Hepatic stellate cell (primary cell): ENCODE measurements around the gene OR10A5.
"Not testable (repeated sequence)": the region's sequence is repeated elsewhere in the genome, so short reads cannot be mapped to it uniquely, and the experiment has no call there.

Experiments
- DNase-seq: peaks from one replicate; pipeline ENCODE4 v3.0.0; 2011; ENCODE audit warnings: low spot score

OR10A5 gene, protein sequence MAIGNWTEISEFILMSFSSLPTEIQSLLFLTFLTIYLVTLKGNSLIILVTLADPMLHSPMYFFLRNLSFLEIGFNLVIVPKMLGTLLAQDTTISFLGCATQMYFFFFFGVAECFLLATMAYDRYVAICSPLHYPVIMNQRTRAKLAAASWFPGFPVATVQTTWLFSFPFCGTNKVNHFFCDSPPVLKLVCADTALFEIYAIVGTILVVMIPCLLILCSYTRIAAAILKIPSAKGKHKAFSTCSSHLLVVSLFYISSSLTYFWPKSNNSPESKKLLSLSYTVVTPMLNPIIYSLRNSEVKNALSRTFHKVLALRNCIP

DNA sequence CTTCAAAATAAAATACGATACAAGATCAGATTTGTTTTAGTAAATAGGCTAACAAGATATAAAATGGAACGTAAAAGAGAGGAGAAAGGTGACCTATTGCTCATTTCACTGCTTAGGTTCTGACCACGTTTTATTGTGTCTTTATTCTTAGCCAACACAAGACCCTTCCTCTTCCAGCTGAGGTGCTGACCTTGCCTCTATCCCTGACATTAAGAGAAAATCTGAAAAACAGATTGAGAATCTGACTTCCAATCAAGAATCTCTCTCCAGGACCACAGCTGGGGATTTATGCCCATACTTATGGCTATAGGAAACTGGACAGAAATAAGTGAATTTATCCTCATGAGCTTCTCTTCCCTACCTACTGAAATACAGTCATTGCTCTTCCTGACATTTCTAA, at the start of gene OR10A5:
Gene OR10A5 (plus strand): TSS at position 301 of the 400 bp plus-strand sequence. CDS start 0 bp downstream, at position 301.
- no peak for DNase-seq

DNA sequence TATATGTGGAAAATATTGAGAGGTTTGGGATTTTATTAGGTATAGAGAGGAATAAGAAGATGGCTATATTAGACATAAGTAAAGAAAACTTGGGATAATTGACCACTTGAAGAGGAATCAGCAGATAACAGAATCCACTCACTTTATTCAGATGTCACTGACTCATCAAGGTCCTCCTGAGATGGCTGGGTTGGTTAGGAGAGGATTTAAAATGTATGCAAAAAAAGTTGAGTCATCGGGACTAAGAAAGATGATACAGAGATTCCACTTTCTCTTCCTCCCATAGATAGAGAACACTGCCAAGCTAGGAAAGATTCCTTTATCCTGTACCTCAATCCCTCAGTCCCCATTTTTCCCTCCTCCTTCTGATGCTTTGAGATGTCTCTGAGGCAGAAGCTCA, 46.1 kb upstream of the OR10A5 start, which contains the start of gene OR6A2:
Gene OR6A2 (minus strand): TSS at position 288 of the 400 bp plus-strand sequence. CDS start 3,981 bp downstream, outside the sequence.
- DNase-seq = no peak

DNA sequence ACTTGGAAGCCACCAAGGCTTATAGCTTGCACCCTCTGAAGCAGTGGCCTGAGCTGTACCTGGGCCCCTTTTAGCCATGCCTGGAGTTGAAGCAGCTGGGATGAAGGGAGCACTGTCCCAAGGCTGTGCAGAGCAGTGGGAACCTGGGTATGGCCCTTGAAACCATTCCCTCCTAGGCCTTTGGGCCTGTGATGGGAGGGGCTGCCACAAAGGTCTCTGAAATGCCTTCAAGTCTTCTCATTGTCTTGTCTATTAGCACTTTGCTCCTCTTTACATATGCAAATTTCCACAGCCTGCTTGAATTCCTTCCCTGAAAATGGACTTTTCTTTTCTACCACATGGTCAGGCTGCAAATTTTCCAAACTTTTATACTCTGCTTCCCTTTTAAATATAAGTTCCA, 44.4 kb upstream of the OR10A5 start:
- DNase-seq = not testable (repeated sequence)

DNA sequence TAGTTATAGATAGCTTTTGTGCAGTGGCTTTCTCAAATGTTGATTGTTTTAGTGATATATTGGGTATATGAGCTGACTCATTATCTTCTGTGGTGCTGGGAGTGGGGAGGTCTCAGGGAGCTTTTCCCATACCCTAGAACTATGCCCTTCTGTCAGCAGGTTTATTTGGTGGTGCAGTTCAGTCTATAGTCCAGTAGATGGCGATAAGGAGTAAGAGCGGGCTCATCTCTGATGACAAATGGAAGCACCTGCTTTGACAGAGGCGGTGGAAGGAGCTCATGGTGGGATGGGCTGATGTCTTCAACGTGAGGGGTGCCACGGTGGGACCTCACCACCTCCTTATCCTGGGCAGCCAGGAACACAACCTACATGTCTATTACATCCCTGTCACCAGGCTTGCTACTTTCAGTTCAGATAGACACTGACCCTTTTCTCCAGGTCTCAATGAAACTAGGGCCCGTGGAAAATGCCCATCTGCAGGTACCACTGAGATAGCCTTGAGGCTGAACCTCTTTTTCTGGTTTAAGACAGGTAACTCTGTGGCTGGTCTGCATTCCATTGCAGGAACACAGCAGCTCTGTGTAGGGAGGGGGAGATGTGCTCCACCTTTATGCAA, 33.0 kb upstream of the OR10A5 start:
- peak; percentile 36 for DNase-seq

DNA sequence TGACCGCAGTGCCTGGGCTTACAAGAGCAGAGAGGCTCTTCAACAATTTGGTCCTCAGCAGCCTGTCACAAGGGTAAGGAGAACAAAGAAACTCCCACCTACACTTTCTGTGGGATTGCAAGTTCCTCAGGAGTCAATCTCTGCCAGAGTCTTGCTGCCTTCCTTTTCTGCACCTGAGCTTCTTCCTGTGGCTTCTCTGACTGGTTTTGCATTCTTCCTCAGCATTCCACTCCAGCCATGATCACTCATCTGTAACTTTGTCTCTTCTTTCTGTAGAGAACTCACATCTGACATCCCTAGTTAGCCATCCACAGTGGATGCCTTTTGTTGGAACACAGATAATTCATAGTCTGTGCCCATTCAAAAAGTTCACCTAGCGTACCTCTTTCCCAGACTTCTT, 31.8 kb upstream of the OR10A5 start:
- DNase-seq = no peak

DNA sequence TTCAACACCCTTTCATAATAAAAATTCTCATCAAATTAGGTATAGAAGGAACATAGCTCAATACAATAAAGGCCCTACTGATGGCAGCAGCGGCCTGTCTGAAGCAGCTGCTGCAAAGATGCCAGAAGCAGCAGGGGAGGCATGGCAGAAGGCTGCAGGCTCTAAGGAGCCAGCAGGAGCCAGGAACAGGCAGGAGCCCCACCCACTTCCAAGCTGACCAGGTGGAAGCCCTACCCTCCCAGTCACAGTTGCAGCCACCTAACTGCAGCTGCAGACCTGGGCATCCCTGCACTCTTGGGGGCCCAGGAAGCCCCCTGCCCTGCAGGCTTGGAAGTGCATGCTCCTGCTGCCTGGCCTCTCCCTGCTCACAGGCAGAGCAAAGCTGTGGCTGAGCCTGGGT, 27.8 kb upstream of the OR10A5 start:
- DNase-seq = no peak

DNA sequence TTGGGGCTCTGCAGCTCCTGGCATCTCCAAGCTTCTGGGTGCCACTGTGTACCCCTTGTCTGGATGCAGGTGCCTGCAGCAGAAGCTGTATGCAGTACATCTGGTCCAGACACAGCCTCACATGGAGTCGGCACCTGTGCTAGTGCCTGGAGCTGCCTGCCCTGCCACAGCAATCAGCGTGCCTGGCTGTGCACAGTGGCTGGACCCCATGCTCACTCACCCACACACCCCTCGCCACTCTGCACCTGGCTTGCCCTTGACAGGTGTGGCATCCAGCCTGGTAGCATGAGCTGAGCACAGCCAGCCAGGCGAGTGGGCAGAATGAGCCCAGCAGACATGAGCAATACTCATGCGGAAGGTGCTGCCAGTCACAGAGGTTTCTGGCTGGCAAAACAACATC, 26.5 kb upstream of the OR10A5 start:
- no peak for DNase-seq

DNA sequence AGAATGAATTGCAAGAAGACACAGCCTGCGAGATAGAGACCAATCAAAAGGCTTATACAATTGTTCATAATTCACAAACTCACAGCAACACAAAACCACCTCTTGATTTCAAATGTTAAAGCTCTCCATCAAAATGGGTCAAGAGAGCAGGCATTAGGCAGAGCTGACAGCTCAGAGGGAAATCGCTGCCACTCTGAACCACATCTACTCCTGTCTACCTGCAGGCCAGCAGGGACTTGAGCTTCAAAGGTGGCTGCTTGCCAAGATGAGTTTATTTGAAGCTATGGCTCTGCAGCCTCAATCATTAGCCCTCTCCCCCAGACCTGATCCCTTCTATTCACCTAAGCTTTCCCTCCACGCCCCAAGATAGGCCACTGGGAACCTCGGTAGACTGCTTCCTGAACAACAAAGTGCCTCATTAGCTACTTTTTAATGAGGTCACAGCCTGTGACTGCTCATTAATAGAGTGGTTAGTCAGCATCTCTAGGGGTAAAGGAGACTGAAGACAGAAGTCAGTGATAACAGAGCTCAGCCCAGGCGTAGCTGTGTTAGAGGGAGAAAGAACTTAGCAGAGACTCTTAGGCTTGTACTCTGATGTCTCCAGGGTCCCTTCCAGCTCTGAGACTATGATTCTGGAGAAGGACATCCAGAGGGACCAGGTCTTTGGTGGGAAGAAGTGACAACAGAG, 21.2 kb upstream of the OR10A5 start:
- DNase-seq = no peak

DNA sequence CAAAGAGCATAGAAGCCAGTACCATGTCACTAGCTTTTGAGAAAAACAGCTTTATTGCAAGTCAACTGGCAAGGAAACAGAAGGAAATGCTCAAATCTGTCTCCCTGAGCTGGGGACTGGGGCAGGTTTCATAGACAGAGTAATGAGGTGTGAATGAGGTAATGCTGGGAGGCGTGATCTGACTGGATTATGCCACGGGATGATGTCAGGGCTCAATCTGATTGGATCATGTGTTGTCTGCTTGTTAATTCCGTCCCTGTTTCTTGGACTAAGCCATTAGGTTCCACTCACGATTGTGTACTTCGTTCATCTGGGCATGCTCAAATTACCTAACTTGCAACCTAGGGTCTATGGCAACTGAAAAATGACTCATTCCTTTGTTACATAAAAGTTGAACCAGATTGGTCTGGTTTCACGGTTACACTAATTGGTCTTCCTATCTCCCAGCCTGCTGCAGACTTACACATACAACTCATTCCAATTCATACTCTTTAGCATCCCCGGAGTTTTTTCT, 20.2 kb upstream of the OR10A5 start:
- DNase-seq = no peak

DNA sequence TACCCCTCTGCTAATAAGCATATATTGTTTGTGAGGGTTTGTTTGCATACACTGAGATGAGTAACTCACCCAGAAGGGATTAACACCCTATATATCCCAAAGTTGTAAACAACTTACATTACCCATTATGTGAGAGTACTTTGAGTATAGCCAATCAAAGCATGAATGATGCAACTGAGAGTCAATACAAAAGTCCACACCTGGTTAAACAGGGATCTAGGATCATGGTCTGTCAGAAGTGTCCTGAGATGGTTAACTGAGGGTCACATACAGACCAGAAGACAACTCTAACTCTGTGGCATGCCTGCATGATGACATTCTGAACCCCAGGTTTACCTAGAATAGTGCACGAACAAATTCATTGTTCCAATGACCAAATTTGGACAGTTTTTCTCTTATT, 17.4 kb upstream of the OR10A5 start:
- DNase-seq = no peak

DNA sequence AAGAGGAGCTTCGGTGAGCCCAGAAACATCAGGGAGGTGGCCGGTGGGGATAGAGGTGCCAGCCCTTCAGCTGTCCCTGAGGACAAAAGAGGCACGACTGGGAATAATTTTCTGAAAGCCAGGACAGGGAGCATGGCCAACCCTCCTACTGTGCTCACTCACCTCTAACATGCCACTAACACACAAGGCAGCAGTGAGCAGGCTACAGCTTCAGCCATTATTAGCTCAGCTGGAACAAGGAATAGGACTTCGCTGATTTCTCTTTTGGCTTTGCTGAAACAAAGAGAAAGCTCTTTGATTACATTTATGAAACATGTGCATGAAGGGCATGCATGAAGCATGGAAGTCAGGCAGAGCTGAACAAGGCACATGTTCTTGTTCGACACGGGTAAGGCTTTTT, 12.1 kb upstream of the OR10A5 start:
- DNase-seq = no peak

DNA sequence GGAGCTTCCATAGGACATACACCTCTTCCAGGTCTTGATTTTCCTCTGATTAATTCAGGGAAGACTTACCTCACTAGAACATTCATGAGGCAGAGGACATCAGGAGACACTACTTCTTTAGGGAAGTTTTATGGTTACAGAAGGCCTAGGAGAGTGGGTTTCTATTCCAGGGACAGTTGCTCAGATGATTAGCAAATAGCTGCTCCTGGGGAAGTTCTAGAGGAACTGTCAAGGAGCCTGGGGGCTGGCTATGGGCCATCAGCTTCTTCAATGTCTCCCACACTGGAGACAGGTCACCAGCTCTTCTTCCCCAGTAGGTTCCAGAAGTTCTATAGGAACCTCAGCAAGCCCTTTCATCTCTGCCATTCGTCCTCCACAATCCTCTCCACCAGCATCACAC, 11.5 kb upstream of the OR10A5 start:
- DNase-seq = no peak

DNA sequence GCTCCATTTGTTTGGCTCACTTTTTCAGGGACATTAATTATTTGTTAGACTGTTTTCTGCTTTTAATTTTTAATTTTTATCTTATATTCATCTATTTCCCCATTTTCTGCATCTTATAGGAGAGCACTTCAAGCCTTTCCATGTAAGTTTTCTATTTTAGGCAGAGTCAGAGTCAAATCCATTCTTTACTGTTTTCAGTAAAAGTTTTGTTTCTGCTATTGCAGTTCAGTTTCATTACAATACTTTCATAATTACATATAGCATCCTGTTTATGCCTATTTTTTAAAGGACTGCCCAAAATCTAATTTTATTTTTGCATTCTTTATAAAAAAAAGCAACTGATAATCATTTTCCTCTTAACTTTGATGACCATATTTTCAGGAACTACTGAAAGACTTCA, 3.8 kb upstream of the OR10A5 start:
- DNase-seq = no peak

DNA sequence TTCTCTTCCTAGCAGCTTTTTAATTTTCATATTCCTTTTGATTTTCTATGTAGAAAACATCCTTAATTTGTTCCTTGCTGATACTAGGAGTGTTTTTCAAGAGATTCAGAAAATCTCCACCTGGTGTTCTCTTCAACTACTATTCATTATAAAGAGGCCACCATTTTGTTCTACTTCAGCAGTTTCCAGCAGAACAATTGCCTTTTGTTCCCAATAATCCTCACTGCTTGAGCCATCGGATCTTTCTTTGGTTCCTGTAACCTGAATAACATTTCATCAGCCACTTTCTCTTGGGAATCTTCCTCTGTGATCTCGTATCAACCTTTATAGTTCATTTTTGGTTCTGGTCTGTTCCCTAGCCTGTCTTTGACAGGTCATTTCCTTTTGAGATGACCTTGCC, 1.8 kb upstream of the OR10A5 start:
- DNase-seq = no peak

DNA sequence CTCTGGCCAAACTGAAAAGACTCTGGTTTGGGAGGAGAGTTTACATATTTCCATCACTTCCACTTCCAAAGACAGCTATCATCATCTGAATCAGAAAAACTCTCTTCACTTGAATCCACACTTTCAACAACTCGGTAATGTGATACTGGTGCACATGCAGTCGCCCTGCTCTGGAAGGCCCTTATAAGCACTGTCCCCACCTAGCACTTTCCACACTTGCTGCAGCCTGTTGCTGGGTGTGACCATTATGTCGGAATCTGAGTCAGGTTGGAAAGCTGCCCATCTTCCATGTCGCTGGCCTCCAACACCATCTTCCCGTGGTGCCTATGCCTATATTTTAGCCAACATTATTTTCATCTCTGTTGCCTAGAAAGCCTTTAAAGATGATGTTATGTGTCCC, 1.1 kb upstream of the OR10A5 start:
- no peak for DNase-seq

DNA sequence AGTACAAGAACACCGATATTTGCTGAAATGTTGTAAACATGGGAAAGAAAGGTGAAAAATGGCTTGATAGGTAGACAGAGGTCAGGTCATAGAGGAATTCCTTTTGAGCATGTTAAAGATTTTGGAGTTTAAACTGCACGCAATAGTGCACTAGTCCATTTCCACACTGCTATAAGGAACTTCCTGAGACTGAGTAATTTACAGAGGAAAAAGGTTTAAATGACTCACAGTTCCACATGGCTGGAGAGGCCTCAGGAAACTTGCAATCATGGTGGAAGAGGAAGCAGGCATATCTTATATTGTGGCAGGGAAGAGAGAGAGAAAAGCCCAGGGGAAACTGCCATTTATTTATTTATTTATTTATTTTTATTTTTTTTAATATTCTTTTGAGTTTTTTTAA, 5.0 kb downstream of the OR10A5 start:
- DNase-seq = no peak

DNA sequence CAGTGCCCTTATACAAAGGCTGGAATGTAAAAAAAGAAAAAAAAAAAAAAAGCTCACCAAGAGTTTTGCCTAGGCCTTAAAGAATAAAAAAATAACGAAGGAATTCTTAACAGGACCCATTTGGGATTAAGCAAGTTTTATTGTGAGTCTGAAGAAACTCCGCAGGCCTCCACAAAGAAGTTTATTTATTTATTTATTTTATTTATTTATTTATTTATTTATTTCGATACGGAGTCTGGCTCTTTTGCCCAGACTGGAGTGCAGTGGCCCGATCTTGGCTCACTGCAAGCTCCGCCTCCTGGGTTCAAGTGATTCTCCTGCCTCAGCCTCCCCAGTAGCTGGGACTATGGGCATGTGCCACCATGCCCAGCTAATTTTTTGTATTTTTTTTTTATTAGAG, 9.3 kb downstream of the OR10A5 start:
- not testable (repeated sequence) for DNase-seq

DNA sequence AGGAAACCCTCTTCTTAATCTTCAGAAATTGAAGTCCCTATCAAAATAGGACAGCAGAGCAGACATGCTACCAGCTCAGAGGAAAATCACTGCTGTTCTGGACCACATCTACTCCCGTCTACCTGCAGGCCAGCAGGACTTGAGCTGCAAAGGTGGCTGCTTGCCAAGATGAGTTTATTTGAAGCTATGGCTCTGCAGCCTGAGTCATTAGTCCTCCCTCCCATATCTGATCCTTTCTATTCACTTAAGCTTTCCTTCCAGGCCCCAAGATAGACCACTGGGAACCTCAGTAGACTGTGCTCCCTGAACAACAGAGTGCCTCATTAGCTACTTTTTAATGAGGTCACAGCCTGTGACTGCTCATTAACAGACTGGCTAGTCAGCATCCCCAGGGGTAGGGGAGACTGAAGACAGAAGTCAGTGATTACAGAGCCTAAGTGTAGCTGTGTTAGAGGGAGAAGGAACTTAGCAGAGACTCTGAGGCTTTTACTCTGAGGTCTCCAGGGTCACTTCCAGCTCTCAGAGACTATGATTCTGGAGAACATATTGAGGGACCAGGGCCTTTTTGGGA, 10.6 kb downstream of the OR10A5 start:
- no peak for DNase-seq

DNA sequence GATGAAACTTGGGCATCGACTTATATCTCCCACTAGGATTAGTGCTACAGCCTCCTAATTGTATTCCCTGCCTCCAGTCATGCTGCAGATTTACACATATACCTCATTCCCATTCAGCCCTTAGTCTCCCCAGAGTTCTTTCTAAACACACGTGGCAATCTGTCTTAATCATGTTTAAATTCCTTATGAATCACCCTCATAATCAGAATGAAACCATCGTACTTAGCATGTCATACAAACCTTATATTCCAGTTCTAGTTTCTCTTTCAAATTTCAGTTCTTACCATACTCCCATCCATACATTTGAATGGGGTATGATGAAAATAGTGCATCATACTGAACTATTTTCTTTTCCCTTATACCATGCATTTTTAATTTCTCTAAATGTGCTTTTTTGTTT, 11.4 kb downstream of the OR10A5 start:
- DNase-seq = no peak

DNA sequence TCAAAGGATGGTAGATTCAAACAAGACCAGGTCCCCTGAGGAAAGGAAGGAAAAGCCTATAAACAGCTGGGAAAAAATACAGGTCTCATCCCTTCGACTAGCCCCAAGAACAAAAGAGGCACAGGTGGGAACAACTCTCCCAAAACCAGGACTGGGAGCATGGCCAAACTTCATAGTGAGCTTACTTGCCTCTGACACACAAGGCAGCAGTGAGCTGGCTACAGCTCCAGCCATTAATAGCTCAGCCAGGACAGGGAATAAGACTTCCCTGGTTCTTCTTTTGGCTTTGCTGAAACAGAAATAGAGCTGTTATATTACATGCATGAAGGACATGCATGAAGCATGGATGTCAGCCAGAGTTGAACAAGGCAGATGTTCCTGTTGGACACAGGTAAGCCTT, 17.5 kb downstream of the OR10A5 start, which contains the start of gene OR10A2:
Gene OR10A2 (plus strand): TSS at position 97 of the 400 bp plus-strand sequence. CDS start 6,698 bp downstream, outside the sequence.
- DNase-seq = no peak

DNA sequence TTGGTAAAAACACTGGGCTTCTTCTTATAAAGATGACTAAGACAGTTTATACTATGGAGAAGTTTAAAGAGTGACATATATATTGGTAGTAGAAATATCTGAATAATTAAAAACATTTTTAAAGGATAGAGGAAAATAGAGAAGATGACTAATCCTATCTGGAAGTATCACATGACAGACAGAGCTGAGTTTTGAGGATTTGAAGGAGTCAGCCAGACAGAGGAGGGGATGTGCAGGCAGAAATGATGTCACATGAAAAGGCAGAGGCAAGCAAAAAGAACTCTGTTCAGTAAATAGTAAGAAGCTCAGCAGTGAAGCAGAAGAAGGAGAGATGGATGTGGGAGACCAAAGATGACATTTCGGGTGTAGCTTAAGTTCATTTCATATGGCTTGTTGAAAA, 19.0 kb downstream of the OR10A5 start:
- DNase-seq = peak; percentile 12

DNA sequence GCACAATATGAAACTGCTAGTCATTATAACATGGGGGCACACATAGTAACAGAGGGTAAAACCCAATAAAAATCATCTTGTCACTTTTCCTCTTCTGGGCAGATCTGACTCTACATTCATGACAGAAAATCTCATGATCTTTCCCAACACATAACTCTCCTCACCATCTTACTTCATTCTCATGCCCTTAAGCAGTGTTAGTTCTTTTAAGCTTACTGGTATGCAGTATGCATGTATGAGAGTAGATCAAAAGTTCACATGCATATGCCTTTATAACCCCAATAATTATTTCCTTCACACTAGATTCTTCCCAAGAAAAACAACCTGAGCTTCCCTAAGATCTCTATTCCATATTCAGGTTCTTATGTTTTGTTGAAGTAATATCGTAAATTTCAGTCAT, 25.8 kb downstream of the OR10A5 start:
- no peak for DNase-seq

DNA sequence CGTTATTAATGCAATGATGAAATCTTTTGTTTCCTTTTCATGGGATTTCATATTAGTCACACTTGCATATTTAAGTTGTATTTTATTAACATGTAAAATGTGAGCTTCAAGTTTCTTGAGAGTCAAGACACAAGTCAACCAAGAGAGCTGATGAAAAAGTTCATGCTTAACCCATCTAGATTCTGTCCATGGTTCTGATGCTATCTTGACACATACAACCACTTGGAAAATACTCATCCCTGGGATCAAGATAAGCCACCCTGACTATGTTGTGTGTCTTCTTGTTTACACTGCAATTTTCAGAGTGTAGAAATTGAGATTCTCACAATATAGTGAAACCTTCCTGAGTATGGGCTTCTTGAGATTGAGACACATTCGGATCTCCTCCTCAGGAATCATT, 30.3 kb downstream of the OR10A5 start:
- no peak for DNase-seq
